ENCODE data around the gene COX6B2.
"Not testable (repeated sequence)": the region's sequence is repeated elsewhere in the genome, so short reads cannot be mapped to it uniquely, and the experiment has no call there.

Gene COX6B2, protein sequence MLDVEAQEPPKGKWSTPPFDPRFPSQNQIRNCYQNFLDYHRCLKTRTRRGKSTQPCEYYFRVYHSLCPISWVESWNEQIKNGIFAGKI

DNA sequence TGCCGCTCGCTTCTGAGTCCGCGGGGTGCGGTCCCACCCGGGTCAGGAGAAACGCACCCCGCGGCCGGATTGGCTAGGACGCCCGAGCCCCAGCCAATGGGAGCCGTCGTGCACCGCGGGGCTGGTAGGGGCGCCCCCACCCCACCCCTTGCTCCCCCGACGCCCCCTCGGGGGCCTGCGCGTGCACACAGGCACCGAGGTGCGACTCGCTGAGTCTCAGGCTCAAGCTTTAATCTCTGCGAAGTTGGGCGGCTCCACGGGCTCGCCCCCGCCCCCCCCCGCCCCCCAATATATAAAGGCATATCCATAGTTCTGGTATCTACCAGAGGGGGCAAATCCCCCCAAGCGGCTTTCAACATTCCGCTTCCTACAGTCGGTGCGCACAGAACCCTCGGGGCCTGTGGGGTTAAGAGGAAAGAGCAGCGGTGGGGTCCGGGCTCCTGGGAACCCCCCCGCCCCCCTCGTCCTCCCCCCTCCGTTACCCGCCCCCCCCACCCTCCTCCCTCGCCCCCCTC lies at the start of gene COX6B2:
TSS of gene COX6B2 (minus strand) at position 22 of the 515 bp plus-strand sequence. CDS start 198 bp downstream, outside the sequence.
- in situ Hi-C loops (cut with HindIII; ENCODE audit: low pct_ligation_motif_present, low sequenced_read_pairs), result no loop called here
- H3K36me3 ChIP-seq (replicated peaks), result no peaks in the 10 kb centered on the region
- no peak for TF ChIP-seq CTCF (IDR thresholded peaks at IDR 0.05; ENCODE audit: low read depth, low read length, missing control alignments)
- DNase-seq, result no peak
- H3K27ac ChIP-seq, result no peak within 1 kb of the TSS
- H3K4me3 ChIP-seq (ENCODE audit: low read depth, low read length), result peak within 1 kb of the TSS; percentile 49
- H3K27me3 ChIP-seq (replicated peaks), result peaks cover 23% of the 10 kb centered on the region

DNA sequence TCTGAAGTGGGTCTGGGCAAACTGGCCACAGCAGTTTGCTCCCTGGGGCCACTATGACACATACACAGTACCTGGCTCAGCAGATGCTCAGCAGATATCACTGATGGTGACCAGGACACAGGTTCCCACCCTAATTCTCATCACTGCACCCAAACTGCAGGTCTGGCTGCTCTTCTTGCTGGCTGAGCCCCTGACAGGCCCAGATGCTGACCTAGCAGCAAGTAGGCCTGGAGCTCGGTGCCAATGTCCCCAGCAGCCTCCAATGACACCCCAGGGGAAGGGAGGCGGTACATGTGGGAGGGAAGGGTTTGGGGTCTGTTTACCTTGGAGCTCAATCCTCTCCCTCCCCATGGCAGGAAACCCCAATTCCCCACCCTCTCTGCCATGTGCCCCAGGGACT lies 48.0 kb upstream of the COX6B2 start:
- Histone ChIP-seq H3K27ac (no peak overlapping the region), H3K27me3 (replicated peaks) (no peaks in the 10 kb centered on the region), H3K4me3 (ENCODE audit: low read depth, low read length) (no peak overlapping the region), H3K36me3 (replicated peaks) (peaks cover 37% of the 10 kb centered on the region)
- in situ Hi-C loops (cut with HindIII; ENCODE audit: low pct_ligation_motif_present, low sequenced_read_pairs), result no loop called here
- TF ChIP-seq CTCF (IDR thresholded peaks at IDR 0.05; ENCODE audit: low read depth, low read length, missing control alignments), result no peak
- no peak for DNase-seq

- DNase-seq; H3K4me3 ChIP-seq (ENCODE audit: low read depth, low read length); H3K27ac ChIP-seq; in situ Hi-C loops (cut with HindIII; ENCODE audit: low pct_ligation_motif_present, low sequenced_read_pairs); H3K27me3 ChIP-seq (replicated peaks): not testable (repeated sequence)
- H3K36me3 ChIP-seq (replicated peaks), result peaks cover 34% of the 10 kb centered on the region
Measured at GRCh38 chr19:55401390-55401789, 46.9 kb upstream of the COX6B2 start.

DNA sequence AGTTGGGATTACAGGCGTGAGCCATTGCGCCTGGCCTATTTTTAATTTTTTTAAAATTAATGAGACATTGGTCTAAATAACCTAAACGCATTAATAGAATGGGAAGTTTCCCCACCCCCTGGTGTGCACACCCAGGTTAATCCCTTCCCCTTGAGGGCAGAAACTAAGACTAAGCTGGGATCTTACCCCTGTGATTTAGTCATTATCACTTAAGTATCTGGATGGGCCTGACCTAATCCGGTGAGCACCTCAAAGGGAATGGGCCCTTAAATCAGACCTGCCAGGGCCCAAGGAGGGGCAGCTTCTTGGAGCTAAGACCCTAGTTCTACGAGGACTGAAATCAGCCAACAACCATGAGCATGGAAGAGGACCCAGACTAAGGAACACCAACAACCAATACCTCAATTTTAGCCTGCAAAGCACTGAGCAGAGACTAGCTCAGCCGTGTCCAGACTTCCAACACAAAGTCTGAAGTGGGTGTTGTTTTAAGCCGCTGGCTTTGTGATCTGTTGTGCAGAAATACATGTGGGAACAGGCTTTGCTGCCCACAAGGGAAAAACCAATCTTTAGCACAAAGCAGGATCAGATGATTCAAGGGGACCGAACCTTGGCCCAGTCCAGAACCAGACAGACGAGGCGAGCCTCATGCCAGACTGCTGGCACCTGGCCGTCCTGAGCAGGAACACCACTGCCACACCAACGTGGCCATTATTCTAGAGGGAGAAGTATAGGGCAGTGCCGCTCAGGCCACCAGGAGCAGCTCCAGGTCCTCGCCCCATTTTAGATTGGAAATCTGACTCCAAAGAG lies 46.0 kb upstream of the COX6B2 start:
- TF ChIP-seq CTCF (IDR thresholded peaks at IDR 0.05; ENCODE audit: low read depth, low read length, missing control alignments), result no peak
- no peak for DNase-seq
- Histone ChIP-seq H3K36me3 (replicated peaks) (peaks cover 27% of the 10 kb centered on the region), H3K27me3 (replicated peaks) (no peaks in the 10 kb centered on the region), H3K4me3 (ENCODE audit: low read depth, low read length) (no peak overlapping the region), H3K27ac (no peak overlapping the region)
- in situ Hi-C loops (cut with HindIII; ENCODE audit: low pct_ligation_motif_present, low sequenced_read_pairs), result no loop called here

DNA sequence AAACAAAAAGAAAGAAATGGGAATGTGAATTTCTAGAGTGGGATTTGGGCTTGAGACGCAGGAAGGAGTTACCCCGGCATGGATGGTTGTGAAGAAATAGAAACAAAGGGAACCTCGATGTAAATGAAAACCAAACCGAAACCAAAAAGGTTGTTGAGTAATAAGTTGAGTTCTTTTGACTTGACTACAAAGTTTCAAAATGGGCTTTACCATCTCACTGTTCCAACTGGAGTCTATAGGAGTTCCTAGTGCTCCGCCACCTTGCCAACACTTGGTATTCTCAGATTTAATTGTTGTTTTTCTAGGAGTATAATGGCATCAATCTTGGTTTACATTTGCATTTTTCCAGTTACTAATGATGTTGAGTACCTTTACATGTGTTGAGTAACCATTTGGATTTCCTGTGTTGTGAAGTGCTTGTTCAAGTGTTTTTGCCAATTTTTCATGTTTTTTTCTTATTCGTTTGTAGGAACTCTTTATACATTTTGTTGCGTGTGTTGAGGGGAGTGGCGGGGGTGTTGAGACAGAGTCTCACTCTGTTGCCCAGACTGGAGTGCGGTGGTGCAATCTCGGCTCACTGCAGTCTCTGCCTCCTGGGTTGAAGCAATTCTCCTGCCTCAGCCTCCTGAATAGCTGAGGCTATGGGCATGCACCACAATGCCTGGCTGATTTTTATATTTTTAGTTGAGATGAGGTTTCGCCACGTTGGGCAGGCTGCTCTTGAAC lies 43.8 kb upstream of the COX6B2 start:
- in situ Hi-C loops (cut with HindIII; ENCODE audit: low pct_ligation_motif_present, low sequenced_read_pairs), result loop anchor here (25.0 kb wide), 1 partner anchor 214 kb away; the partner anchor contains the start of genes ZNF524, ZNF784 and ZNF865

More for the DNA sequence above, 43.8 kb upstream of the COX6B2 start:
- no peak for DNase-seq
- H3K36me3 ChIP-seq (replicated peaks), result peaks cover 17% of the 10 kb centered on the region
- no peak for TF ChIP-seq CTCF (IDR thresholded peaks at IDR 0.05; ENCODE audit: low read depth, low read length, missing control alignments)
- no peak overlapping the region for H3K4me3 ChIP-seq (ENCODE audit: low read depth, low read length)
- H3K27me3 ChIP-seq (replicated peaks), result no peaks in the 10 kb centered on the region
- no peak overlapping the region for H3K27ac ChIP-seq
